K562 (cell line): ENCODE results near the gene AQP6. TPM values are rescaled to one million over a fixed set of nuclear protein-coding genes. Genes with fewer than 3 reads are reported as not detected.

ENCODE experiments used
- ATAC-seq: fragments of 200-7000 bp; cut with Tn5 transposase; 3 replicates; pipeline ENCODE4 v1.9.1; 2020; ENCODE audit warnings: moderate library complexity
- BruUV-seq: library from RNA; stranded (reverse); fragments of 400-500 nt; replicated peaks from 2 replicates; lab custom pipeline; 2021; lab: Mats Ljungman, UMichigan
- CTCF ChIA-PET: fragments of 300-600 bp; formaldehyde crosslinking; extraction: SDS; loops from one replicate; lab custom pipeline; 2021; ENCODE audit warnings: low intra/inter-chr PET ratio; lab: Yijun Ruan, JAX
- POLR2A ChIA-PET: fragments of 300-600, 350-650 bp; sonication (Branson Sonifier 250); formaldehyde crosslinking; extraction: SDS; loops from one replicate; lab custom pipeline; 2021; ENCODE audit warnings: antibody characterized with exemption, inconsistent platforms; lab: Yijun Ruan, JAX
- DNase-seq, 4 experiments: peaks; one replicate each; pipeline versions ENCODE4 v3.0.0 to v3.0.0-alpha.2; 2011 to 2018; ENCODE audit warnings: low spot score in 3 of 4, mixed read lengths in 3 of 4; ENCODE audit errors: extremely low read depth in 1 of 4
- FAIRE-seq: peaks from 2 replicates; lab custom pipeline; 2011; peaks lifted over from hg19 to GRCh38; lab: Jason Lieb, UNC
- H2AFZ ChIP-seq: 2 replicates; pipeline ENCODE4 v1.6.0; 2011; ENCODE audit warnings: low read depth, low read length, control low read depth, inconsistent platforms
- H3K27ac ChIP-seq: fragments of 200-600 bp; 3 replicates; pipeline ENCODE4 v1.8.0; 2011; ENCODE audit warnings: low read depth, mild to moderate bottlenecking, control low read depth, inconsistent platforms, low read length, moderate library complexity, mixed read lengths; ENCODE audit errors: extremely low read depth
- H3K27me3 ChIP-seq, 2 experiments: fragments of 300-600 bp in 1 of 2; 2 replicates in 1 of 2; 3 replicates in 1 of 2; pipeline versions ENCODE4 v1.6.0 to v1.8.0; 2011; ENCODE audit warnings: inconsistent platforms in 2 of 2, low read length in 2 of 2, mild to moderate bottlenecking in 1 of 2, mixed read lengths in 1 of 2, moderate library complexity in 1 of 2; ENCODE audit not compliant: control insufficient read depth in 2 of 2, insufficient read depth in 2 of 2
- H3K36me3 ChIP-seq: fragments of 300-600 bp; 3 replicates; pipeline ENCODE4 v1.8.0; 2011; ENCODE audit warnings: mild to moderate bottlenecking, low read length, inconsistent platforms; ENCODE audit not compliant: control insufficient read depth, insufficient read depth
- H3K4me1 ChIP-seq, 2 experiments: fragments of 200-600 bp in 1 of 2; replicated peaks in 1 of 2; 2 replicates in 1 of 2; 3 replicates in 1 of 2; pipeline versions ENCODE4 v1.5.1 to v1.8.0; 2011; ENCODE audit warnings: inconsistent platforms in 2 of 2, low read length in 2 of 2, mild to moderate bottlenecking in 1 of 2, mixed read lengths in 1 of 2, moderate library complexity in 1 of 2; ENCODE audit not compliant: control insufficient read depth in 2 of 2, insufficient read depth in 2 of 2
- H3K4me2 ChIP-seq: 2 replicates; pipeline ENCODE4 v1.6.1; 2011; ENCODE audit warnings: low read length, control low read depth, inconsistent platforms, mixed read lengths; ENCODE audit not compliant: insufficient read depth
- H3K4me3 ChIP-seq: fragments of 200-600 bp; sonication (generic), shearing (Covaris generic); 2 replicates; pipeline ENCODE4 v1.5.1; 2016; ENCODE audit warnings: control low read depth, inconsistent platforms
- H3K79me2 ChIP-seq: fragments of 200-600 bp; 3 replicates; pipeline ENCODE4 v1.8.0; 2011; ENCODE audit warnings: low read length, inconsistent platforms; ENCODE audit not compliant: control insufficient read depth, insufficient read depth
- H3K9ac ChIP-seq, 2 experiments: 2 replicates each; pipeline versions ENCODE4 v1.6.0 to v1.6.1; 2011; ENCODE audit warnings: low read depth in 2 of 2, low read length in 2 of 2, control low read depth in 1 of 2, inconsistent platforms in 1 of 2, mild to moderate bottlenecking in 1 of 2, mixed read lengths in 1 of 2; ENCODE audit not compliant: insufficient read depth in 1 of 2
- H3K9me1 ChIP-seq: one replicate; pipeline ENCODE4 v1.6.0; 2011; ENCODE audit warnings: inconsistent platforms, mild to moderate bottlenecking, low read length, moderate library complexity; ENCODE audit not compliant: control insufficient read depth, insufficient read depth
- H3K9me3 ChIP-seq: replicated peaks from 2 replicates; pipeline ENCODE4 v1.5.1; 2011; ENCODE audit warnings: low read depth, low read length, inconsistent platforms; ENCODE audit not compliant: control insufficient read depth, insufficient read depth
- H4K20me1 ChIP-seq: replicated peaks from 2 replicates; pipeline ENCODE4 v1.6.1; 2011; ENCODE audit warnings: low read length, inconsistent platforms, mixed read lengths; ENCODE audit not compliant: control insufficient read depth, insufficient read depth
- E2F4 ChIP-seq: sonication (generic); formaldehyde crosslinking; IDR thresholded peaks from 2 replicates; pipeline ENCODE4 v1.8.0; 2022; ENCODE audit warnings: mild to moderate bottlenecking, low read depth, missing genetic modification reagents
- FOXK1 ChIP-seq: sonication (generic); formaldehyde crosslinking; IDR thresholded peaks from 2 replicates; pipeline ENCODE4 v1.8.0; 2022; ENCODE audit warnings: missing genetic modification reagents, mild to moderate bottlenecking, borderline replicate concordance
- HNRNPLL ChIP-seq: fragments of 200-400 bp; formaldehyde crosslinking; IDR thresholded peaks from 2 replicates; pipeline ENCODE4 v1.6.1; 2017; ENCODE audit warnings: low read length, low read depth, mild to moderate bottlenecking; ENCODE audit not compliant: poor library complexity, severe bottlenecking
- HNRNPUL1 ChIP-seq: fragments of 200-400 bp; formaldehyde crosslinking; IDR thresholded peaks from 2 replicates; pipeline ENCODE4 v1.6.1; 2017; ENCODE audit warnings: low read length
- ILK ChIP-seq: fragments of 450-650 bp; IDR thresholded peaks from 2 replicates; pipeline ENCODE4 v1.6.1; 2016; ENCODE audit warnings: missing genetic modification characterization, low read depth, mild to moderate bottlenecking, missing compliant biosample characterization, moderate library complexity, borderline replicate concordance
- NFXL1 ChIP-seq: fragments of 450-650 bp; formaldehyde crosslinking; IDR thresholded peaks from 2 replicates; pipeline ENCODE4 v1.4.0; 2021; ENCODE audit warnings: mild to moderate bottlenecking
- RBFOX2 ChIP-seq: fragments of 200-400 bp; formaldehyde crosslinking; IDR thresholded peaks from 2 replicates; pipeline ENCODE4 v1.6.1; 2017; ENCODE audit warnings: low read depth, mild to moderate bottlenecking, low read length, moderate library complexity
- SP2 ChIP-seq: IDR thresholded peaks from 2 replicates; pipeline ENCODE4 v1.6.1; 2011; ENCODE audit warnings: mild to moderate bottlenecking, low read depth, low read length, moderate library complexity; ENCODE audit not compliant: poor library complexity, severe bottlenecking; ENCODE audit errors: extremely low read depth
- ZNF395 ChIP-seq: fragments of 200-800 bp; sonication (Bioruptor generic); IDR thresholded peaks from 2 replicates; pipeline ENCODE4 v1.6.1; 2017; ENCODE audit warnings: missing genetic modification characterization, missing compliant biosample characterization
- ZNF717 ChIP-seq: fragments of 250-450 bp; sonication (Bioruptor Pico); IDR thresholded peaks from 2 replicates; pipeline ENCODE4 v1.5.0; 2021
- ZNF75A ChIP-seq: fragments of 450-650 bp; formaldehyde crosslinking; IDR thresholded peaks from 2 replicates; pipeline ENCODE4 v1.4.0; 2020; ENCODE audit warnings: mild to moderate bottlenecking
- WGBS: fragments of 100-300 bp; shearing (Covaris generic); methylation state at CpG from one replicate; pipeline ENCODE4 v1.1.6; 2016; ENCODE audit warnings: low coverage, mixed read lengths; ENCODE audit not compliant: insufficient coverage; ENCODE audit errors: missing lambda C conversion rate; 5-methylcytosine and 5-hydroxymethylcytosine counted together
- in situ Hi-C: fragments of 300-500 bp; cut with MboI; formaldehyde crosslinking; loops from 4 replicates; pipeline ENCODE4 v1.15.0; 2018; ENCODE audit warnings: inconsistent platforms, mixed read lengths
- intact Hi-C: fragments of 100-400 bp; cut with micrococcal nuclease; formaldehyde crosslinking; loops from 2 replicates; pipeline ENCODE4 v1.14.2; 2022
- polyA plus RNA-seq, 8 experiments: library from polyadenylated mRNA; depleted of rRNA in 4 of 8; stranded (reverse) in 5 of 8; unstranded in 3 of 8; fragments of >200 nt; fragmentation: Nextera tagmentation in 2 of 8; fragmentation: Illumina TruSeq in 1 of 8; extraction: Ambion mirVana in 2 of 8; extraction: Trizol in 1 of 8; gene quantifications; 2 replicates each; pipeline versions ENCODE4 v1.2.1 to v1.2.3, GENCODE V29; 2011 to 2014; ENCODE audit warnings: inconsistent platforms in 1 of 8, missing spikeins in 1 of 8
- total RNA-seq, 7 experiments: library from RNA; depleted of rRNA in 6 of 7; stranded (reverse); fragments of >200 nt in 6 of 7; fragmentation: Illumina TruSeq in 2 of 7; extraction: Trizol in 2 of 7; gene quantifications; 2 replicates each; pipeline versions ENCODE4 v1.2.1 to v1.2.3, GENCODE V29; 2011 to 2021; ENCODE audit warnings: low replicate concordance in 1 of 7
- TF ChIP-seq, protein P1 (sequence below), 3 experiments: IDR thresholded peaks in 2 of 3; conservative IDR thresholded peaks in 1 of 3; 2 replicates each; pipeline ENCODE4 v1.5.1; 2011 to 2012; ENCODE audit warnings: low read length in 3 of 3, mild to moderate bottlenecking in 3 of 3, control low read depth in 2 of 3, improper control_type of control experiment in 1 of 3, inconsistent platforms in 1 of 3, low read depth in 1 of 3, mixed read lengths in 1 of 3, moderate library complexity in 1 of 3; ENCODE audit not compliant: insufficient read depth in 2 of 3

AQP6 gene
- total and polyA plus RNA-seq, 9 of the 15 experiments (the other 6 are each of a cell fraction or from before 2014, with no cell fraction given): 0.05 to 0.12 TPM; not detected in 7

DNA sequence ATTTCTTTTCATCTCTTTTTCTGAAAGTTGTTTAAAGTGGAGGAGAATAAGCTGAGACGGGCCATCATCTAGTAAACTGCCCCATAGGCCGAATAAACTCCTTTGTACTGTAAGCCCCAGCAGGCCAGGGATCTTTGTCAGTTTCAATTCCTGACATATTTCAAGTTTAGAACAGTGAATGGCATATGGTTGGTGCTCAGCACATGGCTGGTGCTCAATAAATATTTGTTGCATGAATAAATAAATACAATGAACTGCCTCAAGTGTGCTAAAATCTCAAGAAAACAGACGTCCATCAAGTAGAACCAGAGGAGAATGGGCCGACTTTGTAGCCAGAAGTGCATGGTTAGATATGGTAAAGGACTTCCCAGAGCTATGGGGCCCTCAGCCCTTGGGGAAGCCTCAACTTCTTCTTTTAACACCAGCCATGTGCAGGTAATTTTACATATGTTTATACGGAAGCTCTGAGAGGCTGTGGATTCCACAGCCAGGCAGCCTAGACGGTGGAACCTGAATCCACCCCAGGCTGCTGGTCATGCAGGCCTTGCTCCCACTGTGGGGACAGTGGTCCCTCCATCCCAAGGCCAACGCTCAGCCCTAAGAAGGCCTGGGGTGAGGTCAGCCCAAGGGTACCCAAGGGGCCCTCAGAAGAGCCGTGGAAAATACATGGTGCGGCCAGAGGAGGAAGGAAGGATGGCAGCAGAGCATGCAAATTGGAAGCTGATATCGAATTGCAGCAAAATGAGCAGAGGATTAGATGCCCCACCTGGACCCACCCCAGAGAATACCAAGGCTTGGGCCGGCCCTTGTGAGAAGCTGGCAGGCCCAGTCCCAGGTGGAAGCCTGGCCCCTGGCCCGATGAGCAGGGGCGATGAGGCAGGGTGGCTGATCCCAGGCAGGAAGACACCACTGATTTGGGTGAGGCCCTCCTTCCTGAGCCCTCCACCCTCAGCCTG lies 30.9 kb upstream of the AQP6 start:
- Histone ChIP-seq H3K36me3 (no peaks in the 10 kb centered on the region), H4K20me1 (no peaks in the 10 kb centered on the region), H3K27ac (no peak overlapping the region), H3K9ac (peak overlapping the region in 1 of 2 experiments; percentile 49; a peak in 1 of 4 replicates), H3K9me3 (no peaks in the 10 kb centered on the region), H2AFZ (no peak overlapping the region), H3K4me3 (no peak overlapping the region), H3K27me3 (no peaks in the 10 kb centered on the region), H3K9me1 (no peaks in the 10 kb centered on the region), H3K4me1 (peaks cover 13 to 14% of the 10 kb centered on the region in 2 experiments; a peak in 4 of 5 replicates), H3K79me2 (no peaks in the 10 kb centered on the region), H3K4me2 (no peak overlapping the region)
- no TSS peak for BruUV-seq
- in situ Hi-C loops: no loop called here
- intact Hi-C loops: no loop called here
- WGBS: 33% methylated on average over 13 of the region's 13 CpGs
- ATAC-seq: no peak
- ChIA-PET POLR2A (interaction anchor here (0.5 to 1.5 kb wide), 8 partner anchors 9 to 1289 kb away, joined by 3 to 5 read pairs (median 3); no protein-coding TSS in a partner anchor), CTCF (interaction anchor here (0.6 kb wide), 1 partner anchor 83 kb away, joined by 3 read pairs; no protein-coding TSS in a partner anchor)
- FAIRE-seq: no peak
- no peak for DNase-seq
- TF ChIP-seq FOXK1 (no peak), ZNF75A (no peak), HNRNPLL (no peak), NFXL1 (CRISPR knock-in tag) (no peak), ZNF717 (CRISPR knock-in tag) (no peak), HNRNPUL1 (no peak), SP2 (no peak), RBFOX2 (no peak), E2F4 (CRISPR knock-in tag) (no peak), ZNF395 (CRISPR knock-in tag) (no peak), ILK (tag) (no peak)
- TF ChIP-seq, protein P1, sequence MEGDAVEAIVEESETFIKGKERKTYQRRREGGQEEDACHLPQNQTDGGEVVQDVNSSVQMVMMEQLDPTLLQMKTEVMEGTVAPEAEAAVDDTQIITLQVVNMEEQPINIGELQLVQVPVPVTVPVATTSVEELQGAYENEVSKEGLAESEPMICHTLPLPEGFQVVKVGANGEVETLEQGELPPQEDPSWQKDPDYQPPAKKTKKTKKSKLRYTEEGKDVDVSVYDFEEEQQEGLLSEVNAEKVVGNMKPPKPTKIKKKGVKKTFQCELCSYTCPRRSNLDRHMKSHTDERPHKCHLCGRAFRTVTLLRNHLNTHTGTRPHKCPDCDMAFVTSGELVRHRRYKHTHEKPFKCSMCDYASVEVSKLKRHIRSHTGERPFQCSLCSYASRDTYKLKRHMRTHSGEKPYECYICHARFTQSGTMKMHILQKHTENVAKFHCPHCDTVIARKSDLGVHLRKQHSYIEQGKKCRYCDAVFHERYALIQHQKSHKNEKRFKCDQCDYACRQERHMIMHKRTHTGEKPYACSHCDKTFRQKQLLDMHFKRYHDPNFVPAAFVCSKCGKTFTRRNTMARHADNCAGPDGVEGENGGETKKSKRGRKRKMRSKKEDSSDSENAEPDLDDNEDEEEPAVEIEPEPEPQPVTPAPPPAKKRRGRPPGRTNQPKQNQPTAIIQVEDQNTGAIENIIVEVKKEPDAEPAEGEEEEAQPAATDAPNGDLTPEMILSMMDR (IDR thresholded peaks at IDR 0.05 in 2 of 3, conservative IDR thresholded peaks at IDR 0.05 in 1 of 3; ENCODE audit: insufficient read depth in 2 of 3, low read depth in 1 of 3, low read length in 3 of 3): no peak
